GM23248 (cell line): Measurements from ENCODE around the gene ALOXE3.

Experiments
- EZH2 ChIP-seq: fragments of 200-600 bp; sonication (generic); IDR thresholded peaks from 2 replicates; pipeline ENCODE4 v1.6.1; 2018; ENCODE audit warnings: antibody characterized with exemption, mild to moderate bottlenecking; ENCODE audit not compliant: insufficient read depth, poor library complexity, severe bottlenecking
- EZH2phosphoT487 ChIP-seq: fragments of 200-600 bp; sonication (generic); IDR thresholded peaks from 2 replicates; pipeline ENCODE4 v1.6.1; 2018; ENCODE audit warnings: antibody characterized with exemption, moderate library complexity, mild to moderate bottlenecking, low read depth; ENCODE audit not compliant: insufficient read depth

- no peak for TF ChIP-seq EZH2
- no peak for TF ChIP-seq EZH2phosphoT487
These were observed 36.4 kb upstream of the ALOXE3 start for GRCh38 chr17:8154608-8155155.
